GM18519 (cell line): ENCODE measurements around the gene ARHGEF17.

ENCODE experiments used
- ATAC-seq: cut with Tn5 transposase; IDR thresholded peaks from one replicate; pipeline ENCODE4 v1.9.1; 2021; ENCODE audit warnings: mild to moderate bottlenecking, moderate library complexity; ENCODE audit not compliant: unreplicated experiment, low FRiP score

Gene ARHGEF17

DNA sequence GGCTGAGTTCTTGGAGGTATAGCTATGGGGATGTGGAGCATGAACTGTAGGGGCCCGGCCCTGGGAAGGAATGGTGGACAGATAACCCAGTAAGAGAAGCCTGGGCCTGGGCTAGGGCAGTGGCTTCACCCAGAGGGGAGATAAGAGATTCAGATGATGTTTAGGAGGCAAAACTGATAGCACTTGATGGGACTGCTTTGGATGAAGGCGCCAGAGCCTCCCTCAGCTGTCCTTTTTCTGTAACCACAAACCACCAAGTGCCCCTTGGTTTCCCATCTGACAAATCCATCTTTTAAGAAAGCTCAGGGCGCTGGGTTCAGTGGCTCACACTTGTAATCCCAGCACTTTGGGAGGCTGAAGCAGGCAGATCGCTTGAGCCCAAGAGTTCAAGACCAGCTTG lies 91.6 kb downstream of the ARHGEF17 start:
- no peak for ATAC-seq

DNA sequence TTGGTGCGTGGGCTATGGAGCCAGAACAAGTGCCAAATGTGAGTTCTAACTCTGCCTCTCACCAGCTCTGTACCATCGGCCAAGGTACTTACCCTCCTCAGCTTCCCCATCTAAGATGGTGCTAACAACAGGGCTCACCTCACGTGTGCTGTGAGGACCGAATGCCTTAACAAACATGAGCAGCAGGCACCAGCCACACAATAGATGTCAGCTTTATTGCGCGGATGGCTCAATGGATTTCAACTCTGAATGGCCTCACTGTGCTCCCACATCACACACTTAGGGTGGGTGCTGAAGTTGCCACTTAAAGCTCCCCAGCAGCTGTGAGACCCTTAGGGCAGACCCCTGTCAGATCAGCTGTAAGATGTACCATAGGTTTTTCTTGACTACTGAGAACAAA lies 92.2 kb downstream of the ARHGEF17 start:
- no peak for ATAC-seq

DNA sequence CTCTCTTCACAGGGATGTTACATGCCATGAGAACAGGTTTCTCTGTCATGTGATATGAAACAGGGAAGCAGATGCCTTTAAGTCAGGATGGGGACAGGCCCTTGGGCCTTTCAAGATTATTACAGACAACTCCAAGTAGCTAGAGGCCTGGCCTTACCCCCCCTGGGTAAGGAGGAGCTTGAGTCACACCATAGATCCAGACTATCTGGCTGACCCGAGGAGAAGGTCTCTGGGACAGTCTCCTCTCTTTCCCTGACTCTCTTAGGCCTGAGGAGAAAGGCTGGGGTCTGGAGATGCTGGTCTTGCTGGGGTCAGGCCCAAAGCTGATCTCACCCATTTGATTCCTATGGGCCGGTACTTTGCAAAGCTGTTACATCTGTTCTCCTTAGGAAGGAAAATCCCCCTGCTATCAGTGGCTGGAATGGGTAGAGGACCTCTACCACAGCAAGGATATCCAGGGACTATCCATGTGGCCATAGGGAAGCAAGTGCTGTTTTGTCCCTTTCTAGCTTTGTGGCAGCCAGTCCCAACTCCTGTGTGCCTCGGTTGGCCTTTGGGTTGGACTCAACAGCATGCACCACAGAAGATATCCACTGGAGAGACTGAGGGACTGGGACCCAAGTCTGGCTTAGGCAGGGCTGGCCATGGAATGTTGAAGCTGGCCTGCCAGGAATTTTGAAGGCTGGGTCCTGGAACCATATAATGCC lies 93.3 kb downstream of the ARHGEF17 start:
- no peak for ATAC-seq

DNA sequence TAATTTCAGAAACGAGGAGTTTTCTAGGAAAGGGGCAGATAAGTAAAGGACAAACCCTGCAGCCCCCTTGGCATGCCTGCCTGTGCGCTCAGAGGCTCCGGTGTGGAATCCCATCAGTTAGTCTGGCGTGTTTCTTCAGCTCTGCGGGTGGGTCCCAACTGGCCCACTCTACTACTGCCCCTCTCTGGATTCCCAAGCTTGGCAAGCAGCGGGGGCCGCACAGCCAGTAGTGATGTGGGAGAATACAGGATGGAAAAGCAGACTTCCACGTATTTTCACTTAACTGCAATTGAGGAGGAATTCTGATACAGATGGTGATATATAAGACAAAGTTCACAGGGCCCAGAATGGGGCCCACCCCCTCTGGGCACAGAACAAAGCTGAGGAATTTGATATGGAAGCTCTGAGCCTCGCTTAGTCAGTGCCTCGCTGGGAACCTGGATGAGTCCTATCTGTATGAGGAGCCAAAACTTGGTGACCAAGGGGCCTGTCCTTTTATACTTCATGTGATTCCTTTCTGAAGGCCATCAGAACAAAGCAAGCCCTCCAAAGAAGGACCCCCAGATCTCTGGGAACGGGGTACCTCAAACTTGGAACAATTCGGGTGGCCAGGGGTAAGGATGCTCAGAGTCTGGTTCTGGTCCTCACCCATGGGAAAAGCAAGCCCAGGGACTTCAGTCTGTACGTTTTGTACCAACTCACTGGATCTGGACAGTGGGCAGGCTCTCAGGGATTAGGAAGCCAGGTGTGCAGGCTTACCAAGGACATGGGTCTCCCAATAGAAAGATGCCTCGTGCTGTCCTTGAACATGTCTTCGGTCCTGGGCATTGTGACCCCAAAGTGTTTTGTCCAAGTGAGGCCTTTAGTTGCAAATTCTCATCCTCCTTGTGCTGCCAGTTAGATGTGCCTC lies 94.1 kb downstream of the ARHGEF17 start:
- ATAC-seq: no peak

- no peak for ATAC-seq
Observed at GRCh38 chr11:73402834-73403185, 94.7 kb downstream of the ARHGEF17 start.

DNA sequence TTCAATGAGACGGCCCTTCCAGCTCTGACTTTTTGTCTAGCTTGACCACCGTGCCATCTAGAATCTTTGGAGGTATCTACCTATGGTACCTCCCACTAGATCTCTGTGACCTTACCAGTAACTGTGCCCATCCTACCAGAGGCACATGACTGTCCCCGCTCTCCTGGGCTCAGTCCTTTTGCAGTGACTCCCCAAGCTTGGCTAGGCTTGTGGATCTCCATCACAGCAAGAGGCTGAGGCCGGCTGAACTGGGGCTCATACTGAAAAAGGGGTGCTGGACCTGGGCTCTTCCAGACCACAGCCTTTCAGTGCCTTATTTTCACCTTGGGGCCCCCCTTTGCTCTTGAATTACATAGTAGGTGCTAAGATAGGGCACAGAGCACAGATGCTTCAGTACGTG lies 95.5 kb downstream of the ARHGEF17 start:
- ATAC-seq: no peak

DNA sequence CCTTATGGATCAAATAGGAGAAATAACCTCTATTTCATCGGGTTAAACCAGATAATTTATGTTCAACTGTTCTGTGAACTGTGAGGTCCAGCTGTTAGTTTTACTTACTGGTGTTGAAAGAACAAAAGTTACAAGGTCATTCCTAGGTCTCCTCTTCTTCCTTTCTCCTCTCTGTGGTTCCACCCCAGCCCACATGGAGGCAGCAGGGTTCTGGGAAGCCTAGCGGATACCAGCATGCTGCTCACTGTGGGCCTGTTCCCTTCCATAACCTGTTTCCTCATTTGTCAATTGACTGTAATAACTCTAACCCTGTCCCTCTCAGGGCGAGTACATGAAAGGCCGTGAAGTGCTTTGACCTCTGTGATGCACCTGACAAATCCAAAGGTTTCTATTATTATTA lies 96.0 kb downstream of the ARHGEF17 start:
- ATAC-seq: no peak

- no peak for ATAC-seq
Observed at GRCh38 chr11:73404506-73405145, 96.5 kb downstream of the ARHGEF17 start.

- ATAC-seq: no peak
Observed at GRCh38 chr11:73405146-73405510, 97.1 kb downstream of the ARHGEF17 start.

DNA sequence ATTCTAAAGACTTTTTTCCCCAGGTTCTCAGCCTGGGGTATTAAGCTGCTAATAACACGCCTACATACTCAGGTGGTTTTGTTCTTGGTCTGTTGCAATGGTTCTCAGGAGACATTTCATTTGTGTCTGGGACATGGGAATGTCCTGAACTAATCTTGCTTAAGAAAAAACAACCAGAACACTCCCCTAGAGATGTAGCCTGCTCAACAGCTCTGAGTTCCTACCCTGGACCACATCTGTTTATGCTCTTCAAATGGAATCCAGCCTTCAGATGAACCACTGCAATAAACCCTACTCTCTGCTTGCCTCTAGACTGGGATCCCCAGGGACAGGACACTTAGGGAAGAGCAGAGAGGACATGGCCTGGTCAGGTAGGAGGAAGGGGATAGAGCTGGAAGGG lies 98.1 kb downstream of the ARHGEF17 start:
- ATAC-seq: no peak

- ATAC-seq: no peak
Observed at GRCh38 chr11:73406619-73407018, 98.5 kb downstream of the ARHGEF17 start.

DNA sequence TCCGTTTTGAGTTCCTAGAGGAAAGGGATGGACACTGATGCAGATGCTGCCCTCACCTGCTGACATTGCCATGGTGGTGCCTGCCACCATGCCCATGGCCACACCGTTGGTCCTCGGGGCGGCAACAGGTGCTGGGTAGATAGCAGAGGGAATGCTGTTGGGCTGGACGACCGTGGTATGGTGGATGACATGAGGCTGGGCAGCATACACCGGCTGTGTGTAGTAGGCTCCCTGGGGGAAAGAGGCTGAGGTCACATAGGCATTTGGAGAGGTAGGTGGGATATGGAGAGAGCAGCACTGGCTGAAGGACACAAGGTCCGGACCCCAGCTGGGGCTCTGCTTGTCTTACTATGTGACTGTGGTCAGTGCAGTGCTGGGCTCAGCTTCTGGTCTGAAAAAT lies 101.4 kb downstream of the ARHGEF17 start:
- no peak for ATAC-seq

DNA sequence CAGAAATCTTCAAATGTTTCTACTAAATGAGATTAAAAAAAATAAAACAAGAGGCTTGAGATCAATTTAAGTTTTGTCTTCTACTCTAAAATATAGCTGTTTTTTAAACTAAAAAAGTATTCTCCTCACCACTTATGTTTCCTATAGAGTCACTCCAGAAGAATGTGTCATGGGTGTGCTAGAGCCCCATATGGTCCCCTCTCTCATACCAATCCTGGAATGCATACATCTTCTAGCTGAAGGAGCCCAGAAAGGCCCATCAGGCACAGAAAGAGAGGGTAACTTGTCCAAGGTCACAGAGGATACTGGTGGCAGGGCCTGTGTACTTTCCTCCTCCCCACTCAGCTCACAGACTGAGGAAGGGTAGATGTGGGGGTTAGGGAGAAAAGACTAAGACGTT lies 102.6 kb downstream of the ARHGEF17 start:
- ATAC-seq: no peak

- no peak for ATAC-seq
Observed at GRCh38 chr11:73411031-73411430, 103.0 kb downstream of the ARHGEF17 start.

GRCh38 chr11:73412308-73412707 lies 104.2 kb downstream of the ARHGEF17 start:
- no peak for ATAC-seq

DNA sequence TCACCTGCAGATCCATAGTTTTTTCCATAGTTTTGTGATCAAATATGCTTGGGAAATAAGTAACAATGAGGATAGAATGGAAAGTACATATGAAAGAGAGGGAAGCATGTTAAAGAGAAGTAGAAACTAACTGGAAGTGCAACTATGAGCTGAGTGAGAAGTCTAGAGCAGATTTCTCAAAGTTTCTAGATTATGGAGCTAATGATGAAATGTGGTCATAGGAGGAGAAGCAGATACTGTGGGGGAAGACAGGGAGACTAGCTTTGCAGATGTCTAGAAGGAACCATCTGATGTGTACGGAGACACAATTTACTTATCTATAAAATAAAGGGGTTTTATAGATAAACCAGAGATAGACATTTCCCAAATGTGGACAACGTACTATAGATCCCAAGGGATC lies 105.2 kb downstream of the ARHGEF17 start:
- ATAC-seq: no peak

GRCh38 chr11:73414977-73415651 lies 107.0 kb downstream of the ARHGEF17 start:
- ATAC-seq: no peak

DNA sequence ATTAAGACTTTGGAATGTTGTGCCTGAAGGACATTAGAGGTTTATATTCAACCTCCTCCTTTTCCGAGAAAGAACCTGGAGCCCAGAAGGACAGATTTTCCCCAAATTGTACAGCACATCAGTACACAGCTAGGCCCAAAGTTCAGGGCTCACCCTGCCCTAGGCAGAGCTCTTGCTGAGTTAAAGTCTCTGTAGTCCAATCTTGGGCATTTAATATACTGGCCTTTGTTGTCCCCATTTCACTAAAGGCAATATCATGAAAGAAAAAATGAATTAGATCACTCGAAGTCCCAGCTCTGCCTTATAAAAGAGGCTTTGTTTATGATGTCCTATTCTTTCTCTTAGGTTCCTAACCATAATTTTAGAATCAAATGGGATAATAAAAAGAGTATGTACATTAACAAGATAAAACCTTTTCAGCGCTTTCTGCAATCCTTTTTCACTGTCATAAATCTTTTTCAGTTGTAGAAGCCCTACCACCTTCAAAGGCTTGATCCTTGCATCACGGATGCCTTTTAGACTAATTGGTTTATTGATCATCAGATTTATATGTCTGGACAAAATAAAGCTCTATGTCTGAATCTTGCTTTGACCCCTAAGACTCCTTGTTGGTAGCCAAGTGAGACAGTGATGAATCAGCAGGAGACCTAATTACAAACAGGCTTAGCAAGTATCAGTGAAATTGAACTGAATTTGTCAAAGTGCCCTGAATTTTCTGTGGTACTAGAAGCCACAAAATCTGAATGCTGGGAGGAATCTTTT lies 108.0 kb downstream of the ARHGEF17 start:
- ATAC-seq: no peak

DNA sequence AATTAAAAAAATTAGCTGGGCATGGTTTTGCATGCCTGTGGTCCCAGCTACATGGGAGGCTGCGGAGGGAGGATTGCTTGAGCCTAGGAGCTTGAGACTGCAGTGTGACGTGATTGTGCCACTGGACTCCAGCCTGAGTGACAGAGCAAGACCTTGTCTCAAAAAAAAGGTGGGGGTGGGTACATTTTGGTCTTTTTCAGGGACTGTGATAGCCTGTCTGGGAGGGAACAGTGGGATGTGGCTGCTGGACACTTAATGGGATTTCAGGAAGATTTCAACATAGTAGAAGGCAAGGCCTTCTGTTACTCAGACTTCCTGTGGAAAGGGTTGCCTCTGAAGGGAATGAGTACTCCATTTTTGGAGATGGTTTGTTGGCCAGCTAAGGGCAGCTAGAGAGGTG lies 108.7 kb downstream of the ARHGEF17 start:
- no peak for ATAC-seq
